PC-9 (cell line): ENCODE measurements around the gene MIER2. TPM values are rescaled to one million over a fixed set of nuclear protein-coding genes. Genes with fewer than 3 reads are reported as not detected.

Experiments
- BruUV-seq: library from RNA; stranded (reverse); fragments of 400-500 nt; replicated peaks from 2 replicates; lab custom pipeline; 2021; lab: Mats Ljungman, UMichigan
- CTCF ChIA-PET: fragments of 300-600 bp; sonication (Branson Sonifier 250); formaldehyde crosslinking; loops from one replicate; lab custom pipeline; 2022; ENCODE audit warnings: antibody characterized with exemption; lab: Charles Lee
- POLR2A ChIA-PET: fragments of 300-600 bp; sonication (Branson Sonifier 250); formaldehyde crosslinking; loops from one replicate; lab custom pipeline; 2022; ENCODE audit warnings: antibody characterized with exemption; ENCODE audit not compliant: unreplicated experiment; lab: Charles Lee
- DNase-seq, 2 experiments: peaks; one replicate each; pipeline versions ENCODE4 v3.0.0 to v3.0.0-alpha.2; 2015 to 2022; ENCODE audit warnings: mixed read lengths in 1 of 2
- H2AFZ ChIP-seq: fragments of 200-600 bp; sonication (generic); 2 replicates; pipeline ENCODE4 v1.8.1; 2017; ENCODE audit warnings: antibody characterized with exemption
- H3F3A ChIP-seq: fragments of 200-600 bp; sonication (generic); 2 replicates; pipeline ENCODE4 v1.8.1; 2017; ENCODE audit warnings: antibody characterized with exemption, mild to moderate bottlenecking, low read depth; ENCODE audit not compliant: insufficient read depth
- H3K27ac ChIP-seq: fragments of 200-600 bp; sonication (generic); 2 replicates; pipeline ENCODE4 v1.6.1; 2016; ENCODE audit warnings: mixed run types
- H3K27me3 ChIP-seq: fragments of 200-600 bp; sonication (generic); 2 replicates; pipeline ENCODE4 v1.6.1; 2016; ENCODE audit warnings: low read depth, mixed run types; ENCODE audit not compliant: insufficient read depth
- H3K36me3 ChIP-seq: fragments of 200-600 bp; sonication (generic); 2 replicates; pipeline ENCODE4 v1.6.1; 2016; ENCODE audit warnings: low read depth, mixed run types
- H3K4me1 ChIP-seq: fragments of 200-600 bp; sonication (generic); replicated peaks from 2 replicates; pipeline ENCODE4 v1.6.1; 2016; ENCODE audit warnings: mixed run types; ENCODE audit not compliant: insufficient read depth
- H3K4me2 ChIP-seq: fragments of 200-600 bp; sonication (generic); 2 replicates; pipeline ENCODE4 v1.6.1; 2017; ENCODE audit warnings: mixed run types
- H3K4me3 ChIP-seq: fragments of 200-600 bp; sonication (generic); 2 replicates; pipeline ENCODE4 v1.6.1; 2016; ENCODE audit warnings: mixed run types
- H3K79me2 ChIP-seq: fragments of 200-600 bp; sonication (generic); 2 replicates; pipeline ENCODE4 v1.6.1; 2017; ENCODE audit warnings: low read depth, mixed run types
- H3K9me2 ChIP-seq: fragments of 200-600 bp; sonication (generic); 2 replicates; pipeline ENCODE4 v1.8.1; 2017; ENCODE audit warnings: mild to moderate bottlenecking; ENCODE audit not compliant: insufficient read depth
- H3K9me3 ChIP-seq: fragments of 200-600 bp; sonication (generic); 2 replicates; pipeline ENCODE4 v1.8.1; 2016; ENCODE audit warnings: low read depth; ENCODE audit not compliant: insufficient read depth
- H4K20me1 ChIP-seq: fragments of 200-600 bp; sonication (generic); 2 replicates; pipeline ENCODE4 v1.8.1; 2017; ENCODE audit not compliant: insufficient read depth
- EZH2 ChIP-seq: fragments of 200-600 bp; sonication (generic); IDR thresholded peaks from 2 replicates; pipeline ENCODE4 v1.8.0; 2017; ENCODE audit warnings: antibody characterized with exemption, low read depth
- intact Hi-C: fragments of 100-400 bp; cut with micrococcal nuclease; formaldehyde crosslinking; loops from one replicate; pipeline ENCODE4 v1.10.0; 2022; ENCODE audit not compliant: unreplicated experiment
- total RNA-seq: library from RNA; stranded (reverse); gene quantifications from 2 replicates; pipeline ENCODE4 v1.2.3, GENCODE V29; 2021
- TF ChIP-seq, protein P1 (sequence below): fragments of 200-600 bp; sonication (generic); conservative IDR thresholded peaks from 2 replicates; pipeline ENCODE4 v1.6.1; 2017; ENCODE audit warnings: mixed run types, antibody characterized with exemption, mild to moderate bottlenecking, moderate library complexity

Gene MIER2
- total RNA-seq, 1 experiment from 2014 or later, result 25.2 TPM

DNA sequence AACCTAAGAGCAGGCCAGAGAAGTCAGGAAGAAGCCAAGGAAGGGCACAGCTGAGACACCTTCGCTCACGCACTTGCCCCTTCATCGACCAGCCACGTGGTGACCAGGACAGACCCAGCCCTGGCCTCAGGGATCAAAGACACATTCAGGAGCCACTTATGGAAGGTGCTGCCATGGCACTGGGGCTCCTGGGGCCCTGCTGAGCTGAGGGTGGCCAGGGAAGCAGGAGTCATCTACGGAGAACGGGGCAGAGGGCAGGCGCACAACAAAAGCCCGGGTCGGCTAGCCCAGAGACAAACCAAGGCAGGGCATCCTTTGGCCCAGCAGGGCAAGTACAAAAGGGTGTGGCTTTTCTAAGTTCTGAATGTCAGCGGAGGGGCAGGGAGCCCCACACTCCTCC is 55.7 kb downstream of the MIER2 start:
- no peak overlapping the region for H2AFZ ChIP-seq
- CTCF ChIA-PET, result no interaction called here
- peak overlapping the region; percentile 69 for H3K4me3 ChIP-seq
- H3F3A ChIP-seq, result peaks cover 47% of the 10 kb centered on the region
- peaks cover 13% of the 10 kb centered on the region for H3K4me1 ChIP-seq
- H3K36me3 ChIP-seq, result peaks cover 5% of the 10 kb centered on the region; the same call in 1 of the 2 replicates
- no peaks in the 10 kb centered on the region for H3K9me2 ChIP-seq
- no peaks in the 10 kb centered on the region for H3K9me3 ChIP-seq
- peaks cover 41% of the 10 kb centered on the region for H3K79me2 ChIP-seq
- BruUV-seq, result no TSS peak
- TF ChIP-seq, protein P1, sequence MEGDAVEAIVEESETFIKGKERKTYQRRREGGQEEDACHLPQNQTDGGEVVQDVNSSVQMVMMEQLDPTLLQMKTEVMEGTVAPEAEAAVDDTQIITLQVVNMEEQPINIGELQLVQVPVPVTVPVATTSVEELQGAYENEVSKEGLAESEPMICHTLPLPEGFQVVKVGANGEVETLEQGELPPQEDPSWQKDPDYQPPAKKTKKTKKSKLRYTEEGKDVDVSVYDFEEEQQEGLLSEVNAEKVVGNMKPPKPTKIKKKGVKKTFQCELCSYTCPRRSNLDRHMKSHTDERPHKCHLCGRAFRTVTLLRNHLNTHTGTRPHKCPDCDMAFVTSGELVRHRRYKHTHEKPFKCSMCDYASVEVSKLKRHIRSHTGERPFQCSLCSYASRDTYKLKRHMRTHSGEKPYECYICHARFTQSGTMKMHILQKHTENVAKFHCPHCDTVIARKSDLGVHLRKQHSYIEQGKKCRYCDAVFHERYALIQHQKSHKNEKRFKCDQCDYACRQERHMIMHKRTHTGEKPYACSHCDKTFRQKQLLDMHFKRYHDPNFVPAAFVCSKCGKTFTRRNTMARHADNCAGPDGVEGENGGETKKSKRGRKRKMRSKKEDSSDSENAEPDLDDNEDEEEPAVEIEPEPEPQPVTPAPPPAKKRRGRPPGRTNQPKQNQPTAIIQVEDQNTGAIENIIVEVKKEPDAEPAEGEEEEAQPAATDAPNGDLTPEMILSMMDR, result no peak
- TF ChIP-seq EZH2, result no peak
- POLR2A ChIA-PET, result no interaction called here
- H3K4me2 ChIP-seq, result peak overlapping the region; percentile 80
- H4K20me1 ChIP-seq, result peaks cover 32% of the 10 kb centered on the region; the same call in 1 of the 2 replicates
- peak overlapping the region; percentile 88 for H3K27ac ChIP-seq
- no peaks in the 10 kb centered on the region for H3K27me3 ChIP-seq
- intact Hi-C loops, result no loop called here
- no peak for DNase-seq

DNA sequence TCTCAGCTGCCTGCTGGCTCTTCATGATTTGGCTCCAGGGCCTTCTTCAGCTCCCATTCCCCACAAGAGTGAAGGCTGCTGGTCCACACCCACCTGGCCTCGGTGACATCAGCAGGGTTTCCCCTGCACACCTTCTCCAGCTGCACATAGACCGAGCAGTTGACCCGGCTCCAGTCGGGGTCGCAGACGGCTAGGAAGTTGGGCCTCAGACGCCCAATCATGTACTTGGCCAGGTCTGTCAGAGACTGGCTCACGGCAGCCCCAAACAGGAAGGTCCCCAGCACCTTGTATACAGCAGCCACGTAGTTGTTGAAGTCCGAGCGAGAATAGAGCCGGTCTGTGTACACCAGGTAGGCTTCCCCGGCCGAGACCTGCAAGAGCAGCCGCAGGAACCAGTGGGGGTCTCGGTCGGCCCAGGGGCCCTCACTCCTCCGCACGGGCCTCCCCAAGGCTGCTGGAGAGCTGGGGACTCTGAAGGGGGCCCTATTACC is 57.2 kb downstream of the MIER2 start:
- intact Hi-C loops, result no loop called here
- Histone ChIP-seq H3K4me1 (peaks cover 13% of the 10 kb centered on the region), H3K4me3 (no peak overlapping the region), H3K4me2 (no peak overlapping the region), H2AFZ (no peak overlapping the region), H4K20me1 (peaks cover 43% of the 10 kb centered on the region), H3K9me2 (no peaks in the 10 kb centered on the region), H3K27me3 (no peaks in the 10 kb centered on the region), H3F3A (peaks cover 41% of the 10 kb centered on the region), H3K79me2 (peaks cover 41% of the 10 kb centered on the region), H3K27ac (no peak overlapping the region), H3K9me3 (no peaks in the 10 kb centered on the region), H3K36me3 (peaks cover 5% of the 10 kb centered on the region; the same call in 1 of the 2 replicates)
- ChIA-PET CTCF (no interaction called here), POLR2A (no interaction called here)
- no TSS peak for BruUV-seq
- no peak for DNase-seq
- TF ChIP-seq EZH2, result no peak
- TF ChIP-seq, protein P1, result no peak

DNA sequence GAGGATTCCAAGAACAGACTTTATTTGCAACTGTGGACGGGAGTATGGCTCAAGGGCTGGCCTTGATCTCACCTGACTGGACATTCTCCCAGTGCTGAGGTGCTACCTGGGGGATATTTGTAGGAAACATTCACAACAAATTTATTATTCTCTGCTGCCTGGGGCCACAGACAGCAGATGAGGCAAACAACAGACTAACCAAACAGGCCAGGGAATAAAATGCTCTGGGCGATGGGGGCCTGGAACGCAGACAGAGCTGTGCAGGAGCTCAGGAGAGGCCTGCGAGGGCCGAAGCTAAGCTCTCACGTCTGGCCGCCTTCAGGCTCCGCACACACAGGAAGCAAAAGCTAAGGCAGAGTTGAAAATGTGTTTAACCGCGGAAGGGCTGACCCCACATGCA is 61.2 kb downstream of the MIER2 start:
- POLR2A ChIA-PET, result no interaction called here
- TF ChIP-seq EZH2, result no peak
- TF ChIP-seq, protein P1, result no peak
- DNase-seq, result no peak
- peaks cover 39% of the 10 kb centered on the region for H4K20me1 ChIP-seq
- H3F3A ChIP-seq, result peaks cover 10% of the 10 kb centered on the region; the same call in 1 of the 2 replicates
- no peak overlapping the region for H3K27ac ChIP-seq
- BruUV-seq, result no TSS peak
- peaks cover 31% of the 10 kb centered on the region for H3K79me2 ChIP-seq
- CTCF ChIA-PET, result no interaction called here
- H3K4me2 ChIP-seq, result no peak overlapping the region
- H3K4me1 ChIP-seq, result peaks cover 3% of the 10 kb centered on the region
- H3K9me3 ChIP-seq, result no peaks in the 10 kb centered on the region
- H3K27me3 ChIP-seq, result no peaks in the 10 kb centered on the region
- no peaks in the 10 kb centered on the region for H3K9me2 ChIP-seq
- intact Hi-C loops, result no loop called here
- no peak overlapping the region for H2AFZ ChIP-seq
- no peak overlapping the region for H3K4me3 ChIP-seq
- H3K36me3 ChIP-seq, result peaks cover 5% of the 10 kb centered on the region; the same call in 1 of the 2 replicates
